K562 (cell line): ENCODE measurements around the gene SLCO1A2. TPM values are rescaled to one million over a fixed set of nuclear protein-coding genes. Genes with fewer than 3 reads are reported as not detected.

Experiments used
- ATAC-seq: fragments of 200-7000 bp; cut with Tn5 transposase; 3 replicates; pipeline ENCODE4 v1.9.1; 2020; ENCODE audit warnings: moderate library complexity
- BruUV-seq: library from RNA; stranded (reverse); fragments of 400-500 nt; replicated peaks from 2 replicates; lab custom pipeline; 2021; lab: Mats Ljungman, UMichigan
- CTCF ChIA-PET: fragments of 300-600 bp; formaldehyde crosslinking; extraction: SDS; loops from one replicate; lab custom pipeline; 2021; ENCODE audit warnings: low intra/inter-chr PET ratio; lab: Yijun Ruan, JAX
- POLR2A ChIA-PET: fragments of 300-600, 350-650 bp; sonication (Branson Sonifier 250); formaldehyde crosslinking; extraction: SDS; loops from one replicate; lab custom pipeline; 2021; ENCODE audit warnings: antibody characterized with exemption, inconsistent platforms; lab: Yijun Ruan, JAX
- DNase-seq, 4 experiments: peaks; one replicate each; pipeline versions ENCODE4 v3.0.0 to v3.0.0-alpha.2; 2011 to 2018; ENCODE audit warnings: low spot score in 3 of 4, mixed read lengths in 3 of 4; ENCODE audit errors: extremely low read depth in 1 of 4
- FAIRE-seq: peaks from 2 replicates; lab custom pipeline; 2011; peaks lifted over from hg19 to GRCh38; lab: Jason Lieb, UNC
- H2AFZ ChIP-seq: 2 replicates; pipeline ENCODE4 v1.6.0; 2011; ENCODE audit warnings: low read depth, low read length, control low read depth, inconsistent platforms
- H3K27ac ChIP-seq: fragments of 200-600 bp; 3 replicates; pipeline ENCODE4 v1.8.0; 2011; ENCODE audit warnings: low read depth, mild to moderate bottlenecking, control low read depth, inconsistent platforms, low read length, moderate library complexity, mixed read lengths; ENCODE audit errors: extremely low read depth
- H3K27me3 ChIP-seq, 2 experiments: fragments of 300-600 bp in 1 of 2; 2 replicates in 1 of 2; 3 replicates in 1 of 2; pipeline versions ENCODE4 v1.6.0 to v1.8.0; 2011; ENCODE audit warnings: inconsistent platforms in 2 of 2, low read length in 2 of 2, mild to moderate bottlenecking in 1 of 2, mixed read lengths in 1 of 2, moderate library complexity in 1 of 2; ENCODE audit not compliant: control insufficient read depth in 2 of 2, insufficient read depth in 2 of 2
- H3K36me3 ChIP-seq: fragments of 300-600 bp; 3 replicates; pipeline ENCODE4 v1.8.0; 2011; ENCODE audit warnings: mild to moderate bottlenecking, low read length, inconsistent platforms; ENCODE audit not compliant: control insufficient read depth, insufficient read depth
- H3K4me1 ChIP-seq, 2 experiments: fragments of 200-600 bp in 1 of 2; replicated peaks in 1 of 2; 2 replicates in 1 of 2; 3 replicates in 1 of 2; pipeline versions ENCODE4 v1.5.1 to v1.8.0; 2011; ENCODE audit warnings: inconsistent platforms in 2 of 2, low read length in 2 of 2, mild to moderate bottlenecking in 1 of 2, mixed read lengths in 1 of 2, moderate library complexity in 1 of 2; ENCODE audit not compliant: control insufficient read depth in 2 of 2, insufficient read depth in 2 of 2
- H3K4me2 ChIP-seq: 2 replicates; pipeline ENCODE4 v1.6.1; 2011; ENCODE audit warnings: low read length, control low read depth, inconsistent platforms, mixed read lengths; ENCODE audit not compliant: insufficient read depth
- H3K4me3 ChIP-seq: fragments of 200-600 bp; sonication (generic), shearing (Covaris generic); 2 replicates; pipeline ENCODE4 v1.5.1; 2016; ENCODE audit warnings: control low read depth, inconsistent platforms
- H3K79me2 ChIP-seq: fragments of 200-600 bp; 3 replicates; pipeline ENCODE4 v1.8.0; 2011; ENCODE audit warnings: low read length, inconsistent platforms; ENCODE audit not compliant: control insufficient read depth, insufficient read depth
- H3K9ac ChIP-seq, 2 experiments: 2 replicates each; pipeline versions ENCODE4 v1.6.0 to v1.6.1; 2011; ENCODE audit warnings: low read depth in 2 of 2, low read length in 2 of 2, control low read depth in 1 of 2, inconsistent platforms in 1 of 2, mild to moderate bottlenecking in 1 of 2, mixed read lengths in 1 of 2; ENCODE audit not compliant: insufficient read depth in 1 of 2
- H3K9me1 ChIP-seq: one replicate; pipeline ENCODE4 v1.6.0; 2011; ENCODE audit warnings: inconsistent platforms, mild to moderate bottlenecking, low read length, moderate library complexity; ENCODE audit not compliant: control insufficient read depth, insufficient read depth
- H3K9me3 ChIP-seq: replicated peaks from 2 replicates; pipeline ENCODE4 v1.5.1; 2011; ENCODE audit warnings: low read depth, low read length, inconsistent platforms; ENCODE audit not compliant: control insufficient read depth, insufficient read depth
- H4K20me1 ChIP-seq: replicated peaks from 2 replicates; pipeline ENCODE4 v1.6.1; 2011; ENCODE audit warnings: low read length, inconsistent platforms, mixed read lengths; ENCODE audit not compliant: control insufficient read depth, insufficient read depth
- ARID1B ChIP-seq: fragments of 450-650 bp; IDR thresholded peaks from 2 replicates; pipeline ENCODE4 v1.6.1; 2016; ENCODE audit warnings: antibody characterized with exemption, mild to moderate bottlenecking, inconsistent platforms
- C11orf30 ChIP-seq: fragments of 450-650 bp; IDR thresholded peaks from 2 replicates; pipeline ENCODE4 v1.6.1; 2016; ENCODE audit warnings: low read depth, mild to moderate bottlenecking
- CAMTA2 ChIP-seq: fragments of 250-450 bp; sonication (Bioruptor Pico); conservative IDR thresholded peaks from 2 replicates; pipeline ENCODE4 v1.5.1; 2022
- HINFP ChIP-seq: fragments of 450-650 bp; conservative IDR thresholded peaks from 2 replicates; pipeline ENCODE4 v1.6.1; 2016; ENCODE audit warnings: missing genetic modification characterization, low read depth, mild to moderate bottlenecking, control low read depth, missing compliant biosample characterization
- MCM5 ChIP-seq: fragments of 450-650 bp; IDR thresholded peaks from 2 replicates; pipeline ENCODE4 v1.6.1; 2016; ENCODE audit warnings: low read depth
- RBFOX2 ChIP-seq: fragments of 200-400 bp; formaldehyde crosslinking; IDR thresholded peaks from 2 replicates; pipeline ENCODE4 v1.6.1; 2017; ENCODE audit warnings: low read depth, mild to moderate bottlenecking, low read length, moderate library complexity
- RBM25 ChIP-seq: fragments of 200-400 bp; formaldehyde crosslinking; IDR thresholded peaks from 2 replicates; pipeline ENCODE4 v1.6.1; 2018; ENCODE audit warnings: low read length, low read depth, moderate library complexity; ENCODE audit not compliant: severe bottlenecking
- SREBF2 ChIP-seq: sonication (generic); formaldehyde crosslinking; IDR thresholded peaks from 2 replicates; pipeline ENCODE4 v1.4.0; 2020; ENCODE audit warnings: mild to moderate bottlenecking, missing genetic modification reagents
- TRIM25 ChIP-seq: fragments of 450-650 bp; IDR thresholded peaks from 2 replicates; pipeline ENCODE4 v1.7.0; 2016; ENCODE audit warnings: borderline replicate concordance
- XRCC5 ChIP-seq: fragments of 200-400 bp; formaldehyde crosslinking; IDR thresholded peaks from 2 replicates; pipeline ENCODE4 v1.6.1; 2017; ENCODE audit warnings: low read depth, mild to moderate bottlenecking, low read length
- ZNF134 ChIP-seq: fragments of 250-450 bp; sonication (Bioruptor Pico); conservative IDR thresholded peaks from 2 replicates; pipeline ENCODE4 v1.4.0; 2020
- ZNF232 ChIP-seq: sonication (generic); formaldehyde crosslinking; IDR thresholded peaks from 2 replicates; pipeline ENCODE4 v1.8.0; 2022; ENCODE audit warnings: mild to moderate bottlenecking, missing genetic modification reagents
- ZNF311 ChIP-seq: fragments of 250-450 bp; sonication (Bioruptor Pico); IDR thresholded peaks from 2 replicates; pipeline ENCODE4 v1.4.0; 2020; ENCODE audit warnings: mild to moderate bottlenecking, moderate library complexity
- ZNF76 ChIP-seq: fragments of 250-450 bp; sonication (Bioruptor Pico); IDR thresholded peaks from 2 replicates; pipeline ENCODE4 v1.4.0; 2020; ENCODE audit warnings: mild to moderate bottlenecking, moderate library complexity, borderline replicate concordance
- WGBS: fragments of 100-300 bp; shearing (Covaris generic); methylation state at CpG from one replicate; pipeline ENCODE4 v1.1.6; 2016; ENCODE audit warnings: low coverage, mixed read lengths; ENCODE audit not compliant: insufficient coverage; ENCODE audit errors: missing lambda C conversion rate; 5-methylcytosine and 5-hydroxymethylcytosine counted together
- in situ Hi-C: fragments of 300-500 bp; cut with MboI; formaldehyde crosslinking; loops from 4 replicates; pipeline ENCODE4 v1.15.0; 2018; ENCODE audit warnings: inconsistent platforms, mixed read lengths
- intact Hi-C: fragments of 100-400 bp; cut with micrococcal nuclease; formaldehyde crosslinking; loops from 2 replicates; pipeline ENCODE4 v1.14.2; 2022
- polyA plus RNA-seq, 8 experiments: library from polyadenylated mRNA; depleted of rRNA in 4 of 8; stranded (reverse) in 5 of 8; unstranded in 3 of 8; fragments of >200 nt; fragmentation: Nextera tagmentation in 2 of 8; fragmentation: Illumina TruSeq in 1 of 8; extraction: Ambion mirVana in 2 of 8; extraction: Trizol in 1 of 8; gene quantifications; 2 replicates each; pipeline versions ENCODE4 v1.2.1 to v1.2.3, GENCODE V29; 2011 to 2014; ENCODE audit warnings: inconsistent platforms in 1 of 8, missing spikeins in 1 of 8
- total RNA-seq, 7 experiments: library from RNA; depleted of rRNA in 6 of 7; stranded (reverse); fragments of >200 nt in 6 of 7; fragmentation: Illumina TruSeq in 2 of 7; extraction: Trizol in 2 of 7; gene quantifications; 2 replicates each; pipeline versions ENCODE4 v1.2.1 to v1.2.3, GENCODE V29; 2011 to 2021; ENCODE audit warnings: low replicate concordance in 1 of 7
- TF ChIP-seq, protein P1 (sequence below): fragments of 450-650 bp; IDR thresholded peaks from 2 replicates; pipeline ENCODE4 v1.6.1; 2016; ENCODE audit warnings: low read depth, mild to moderate bottlenecking, moderate library complexity

SLCO1A2 gene
- total and polyA plus RNA-seq, 9 of the 15 experiments (the other 6 are each of a cell fraction or from before 2014, with no cell fraction given): 1.2 to 4.4 (median 2.6) TPM

GRCh38 chr12:21341769-21342168, 7.1 kb upstream of the SLCO1A2 start (continued):
- TF ChIP-seq HINFP: no peak
- TF ChIP-seq RBFOX2: no peak

DNA sequence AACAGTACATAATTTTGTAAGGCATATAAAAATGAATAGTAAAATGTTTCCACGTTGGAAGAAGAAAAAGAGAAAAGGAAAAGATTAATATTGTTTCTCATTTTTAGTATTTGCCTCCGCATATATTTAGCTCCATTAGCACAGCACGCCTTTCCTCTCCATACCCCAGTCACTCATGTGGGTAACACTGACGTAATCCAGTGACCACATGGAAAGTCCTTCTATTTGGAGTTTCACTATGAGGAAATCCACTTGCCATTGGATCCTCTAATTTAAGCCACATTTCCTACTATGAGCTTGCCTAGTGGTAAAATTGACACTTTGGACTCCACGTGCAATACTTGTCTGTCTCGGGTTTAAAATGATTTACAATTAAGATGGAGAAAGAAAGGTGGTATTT, 5.7 kb upstream of the SLCO1A2 start:
- Histone ChIP-seq H3K9me3 (no peaks in the 10 kb centered on the region), H4K20me1 (no peaks in the 10 kb centered on the region), H2AFZ (no peak overlapping the region), H3K4me3 (no peak overlapping the region), H3K4me2 (no peak overlapping the region), H3K36me3 (no peaks in the 10 kb centered on the region), H3K27ac (no peak overlapping the region), H3K9ac (no peak overlapping the region), H3K9me1 (no peaks in the 10 kb centered on the region), H3K4me1 (no peaks in the 10 kb centered on the region; a peak in 1 of 5 replicates), H3K79me2 (no peaks in the 10 kb centered on the region), H3K27me3 (no peaks in the 10 kb centered on the region)
- in situ Hi-C loops (no loop called here), intact Hi-C loops (no loop called here)
- no TSS peak for BruUV-seq
- FAIRE-seq (no peak), ATAC-seq (no peak), DNase-seq (no peak)
- ChIA-PET CTCF (no interaction called here), POLR2A (interaction anchor here (1.5 kb wide), 1 partner anchor 21 kb away, joined by 3 read pairs; no protein-coding TSS in a partner anchor)
- 64% methylated on average over 6 of the region's 6 CpGs for WGBS
- TF ChIP-seq ZNF232 (CRISPR knock-in tag): no peak
- TF ChIP-seq RBM25: no peak
- no peak for TF ChIP-seq SREBF2 (CRISPR knock-in tag)
- no peak for TF ChIP-seq ZNF134 (CRISPR knock-in tag)
- TF ChIP-seq ZNF311: no peak
- TF ChIP-seq ZNF76: no peak
- TF ChIP-seq C11orf30: no peak
- no peak for TF ChIP-seq TRIM25
- no peak for TF ChIP-seq MCM5
- TF ChIP-seq, protein P1, sequence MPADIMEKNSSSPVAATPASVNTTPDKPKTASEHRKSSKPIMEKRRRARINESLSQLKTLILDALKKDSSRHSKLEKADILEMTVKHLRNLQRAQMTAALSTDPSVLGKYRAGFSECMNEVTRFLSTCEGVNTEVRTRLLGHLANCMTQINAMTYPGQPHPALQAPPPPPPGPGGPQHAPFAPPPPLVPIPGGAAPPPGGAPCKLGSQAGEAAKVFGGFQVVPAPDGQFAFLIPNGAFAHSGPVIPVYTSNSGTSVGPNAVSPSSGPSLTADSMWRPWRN: no peak
- TF ChIP-seq XRCC5: no peak
- no peak for TF ChIP-seq ARID1B
- no peak for TF ChIP-seq CAMTA2 (CRISPR knock-in tag)
